Measurements from ENCODE around the gene C15orf61. TPM values are rescaled to one million over a fixed set of nuclear protein-coding genes. Genes with fewer than 3 reads are reported as not detected.

C15orf61 gene
- total and polyA plus RNA-seq, 12 donors, result 2.7 to 15.0 (median 10.9) TPM

- H3K27ac ChIP-seq, result no peak overlapping the region
- peaks cover 0 to 43% (median 0%) of the 10 kb centered on the region in 9 donors for H3K36me3 ChIP-seq
- TF ChIP-seq CTCF (IDR thresholded peaks at IDR 0.05), result no peak
- ATAC-seq (no peak), DNase-seq (no peak)
- H3K9me3 ChIP-seq, result peaks cover 0 to 4% (median 0%) of the 10 kb centered on the region in 11 donors
- intact Hi-C loops (cut with DNase I), result no loop called here
- WGBS, 2 donors, result 85 to 95% methylated on average over 1 of the region's 1 CpG
- no peaks in the 10 kb centered on the region for H3K27me3 ChIP-seq
- no peak overlapping the region for H3K4me3 ChIP-seq
- H3K4me1 ChIP-seq, result peaks cover 0 to 13% (median 0%) of the 10 kb centered on the region in 9 donors
Measured at GRCh38 chr15:67560320-67560719, 39.4 kb downstream of the C15orf61 start.

- no peak overlapping the region for H3K27ac ChIP-seq
- no peak overlapping the region for H3K4me3 ChIP-seq
- TF ChIP-seq CTCF (IDR thresholded peaks at IDR 0.05), result no peak
- H3K4me1 ChIP-seq, result peaks cover 0 to 13% (median 0%) of the 10 kb centered on the region in 9 donors
- intact Hi-C loops (cut with DNase I), result no loop called here
- H3K9me3 ChIP-seq, result peaks cover 0 to 2% (median 0%) of the 10 kb centered on the region in 11 donors
- H3K27me3 ChIP-seq, result no peaks in the 10 kb centered on the region
- ATAC-seq (no peak), DNase-seq (no peak)
- 97 to 98% methylated on average over 5 of the region's 5 CpGs for WGBS, 2 donors
- H3K36me3 ChIP-seq, result peaks cover 0 to 33% (median 0%) of the 10 kb centered on the region in 9 donors
Measured at GRCh38 chr15:67563092-67563491, 42.2 kb downstream of the C15orf61 start.

GRCh38 chr15:67564021-67564967 is 43.4 kb downstream of the C15orf61 start:
- TF ChIP-seq CTCF (IDR thresholded peaks at IDR 0.05), result no peak
- peaks cover 0 to 27% (median 0%) of the 10 kb centered on the region in 9 donors for H3K36me3 ChIP-seq
- 91 to 96% methylated on average over 2 of the region's 2 CpGs for WGBS, 2 donors
- no peak for ATAC-seq
- H3K9me3 ChIP-seq, result no peaks in the 10 kb centered on the region
- no peaks in the 10 kb centered on the region for H3K27me3 ChIP-seq
- H3K4me3 ChIP-seq, result no peak overlapping the region
- intact Hi-C loops (cut with DNase I), result no loop called here
- H3K4me1 ChIP-seq, result peaks cover 0 to 15% (median 0%) of the 10 kb centered on the region in 9 donors
- no peak for DNase-seq
- no peak overlapping the region for H3K27ac ChIP-seq

- ATAC-seq, result no peak
- Histone ChIP-seq H3K4me1 (peaks cover 0 to 20% (median 5%) of the 10 kb centered on the region in 9 donors), H3K27ac (no peak overlapping the region), H3K36me3 (peaks cover 0 to 26% (median 0%) of the 10 kb centered on the region in 9 donors), H3K4me3 (no peak overlapping the region), H3K27me3 (no peaks in the 10 kb centered on the region), H3K9me3 (no peaks in the 10 kb centered on the region)
- DNase-seq, result no peak
- no peak for TF ChIP-seq CTCF (IDR thresholded peaks at IDR 0.05)
- intact Hi-C loops (cut with DNase I), result no loop called here
- 90 to 93% methylated on average over 3 of the region's 3 CpGs for WGBS, 2 donors
Measured at GRCh38 chr15:67564968-67565345, 44.0 kb downstream of the C15orf61 start.

Measured in heart right ventricle (tissue), 16 donors.